Upper lobe of left lung (tissue), 4 donors: ENCODE data around the gene DPYSL3.

Experiments used
- CTCF ChIP-seq, 6 experiments: fragments of 450-650 bp in 4 of 6; fragments of 200-600 bp in 2 of 6; sonication (generic) in 2 of 6; IDR thresholded peaks; one replicate each; pipeline ENCODE4 v1.5.1; 2016 to 2019; ENCODE audit warnings: antibody characterized with exemption in 6 of 6
- POLR2A ChIP-seq, 4 donors: fragments of 450-650 bp; IDR thresholded peaks; one replicate each; pipeline ENCODE4 v1.5.1; 2016 to 2017; ENCODE audit warnings: antibody characterized with exemption in 4 of 4, mild to moderate bottlenecking in 2 of 4

- TF ChIP-seq POLR2A (IDR thresholded peaks at IDR 0.05) (no peak), CTCF (IDR thresholded peaks at IDR 0.05) (no peak)
Measured at GRCh38 chr5:147384346-147385193, 125.3 kb downstream of the DPYSL3 start.
